HuH-7 (cell line): Measurements from ENCODE around the gene ARMC2.
"Not testable (repeated sequence)": the region's sequence is repeated elsewhere in the genome, so short reads cannot be mapped to it uniquely, and the experiment has no call there.

Experiments
- DNase-seq: peaks from one replicate; pipeline ENCODE4 v3.0.0; 2011; ENCODE audit warnings: low spot score

The ARMC2 gene, protein sequence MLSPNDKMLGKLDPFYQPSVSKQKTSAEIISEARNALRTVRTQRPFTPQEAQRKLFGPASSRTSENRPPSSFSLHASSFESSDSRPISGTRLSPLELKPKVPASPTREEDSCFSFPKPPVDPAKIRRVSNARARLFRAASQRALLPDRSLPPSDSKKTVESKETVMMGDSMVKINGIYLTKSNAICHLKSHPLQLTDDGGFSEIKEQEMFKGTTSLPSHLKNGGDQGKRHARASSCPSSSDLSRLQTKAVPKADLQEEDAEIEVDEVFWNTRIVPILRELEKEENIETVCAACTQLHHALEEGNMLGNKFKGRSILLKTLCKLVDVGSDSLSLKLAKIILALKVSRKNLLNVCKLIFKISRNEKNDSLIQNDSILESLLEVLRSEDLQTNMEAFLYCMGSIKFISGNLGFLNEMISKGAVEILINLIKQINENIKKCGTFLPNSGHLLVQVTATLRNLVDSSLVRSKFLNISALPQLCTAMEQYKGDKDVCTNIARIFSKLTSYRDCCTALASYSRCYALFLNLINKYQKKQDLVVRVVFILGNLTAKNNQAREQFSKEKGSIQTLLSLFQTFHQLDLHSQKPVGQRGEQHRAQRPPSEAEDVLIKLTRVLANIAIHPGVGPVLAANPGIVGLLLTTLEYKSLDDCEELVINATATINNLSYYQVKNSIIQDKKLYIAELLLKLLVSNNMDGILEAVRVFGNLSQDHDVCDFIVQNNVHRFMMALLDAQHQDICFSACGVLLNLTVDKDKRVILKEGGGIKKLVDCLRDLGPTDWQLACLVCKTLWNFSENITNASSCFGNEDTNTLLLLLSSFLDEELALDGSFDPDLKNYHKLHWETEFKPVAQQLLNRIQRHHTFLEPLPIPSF

DNA sequence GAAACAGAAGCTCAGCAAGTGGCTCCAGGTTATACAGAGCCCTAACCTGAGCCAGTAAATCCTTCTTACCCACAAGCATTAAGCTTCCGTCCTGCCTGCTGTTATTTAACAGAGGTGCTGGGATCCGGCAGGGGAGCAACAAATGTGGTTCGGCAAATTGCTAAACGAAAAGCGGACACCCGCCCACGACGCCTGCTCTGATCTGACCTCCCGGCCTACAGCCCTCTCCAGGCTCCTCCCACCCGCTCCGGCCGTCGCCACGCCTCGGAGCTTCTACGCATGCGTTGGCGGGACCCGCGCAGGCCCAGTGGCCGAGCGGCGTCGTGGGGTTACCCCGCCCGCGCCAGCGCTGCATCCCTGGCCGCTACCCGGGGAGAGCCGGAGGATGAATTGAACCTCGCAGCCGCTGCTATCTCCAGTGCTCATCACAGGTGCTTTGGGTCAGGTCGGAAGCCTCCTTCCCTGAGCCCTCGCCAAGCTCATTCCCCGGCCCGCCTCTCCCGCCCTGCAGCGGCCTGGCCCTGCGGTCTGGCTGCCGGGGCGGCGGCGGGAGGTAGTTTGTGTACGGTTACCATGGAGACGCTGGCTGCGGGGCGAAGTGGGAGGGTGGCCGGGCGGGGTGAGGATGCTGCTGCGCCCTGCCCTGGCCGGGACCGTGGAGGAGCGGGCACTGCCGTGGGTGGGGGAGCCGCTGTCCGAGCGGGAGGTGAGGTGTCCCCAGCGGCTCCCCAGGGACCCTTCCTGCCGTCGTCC, at the start of gene ARMC2:
Gene ARMC2 (plus strand): TSS at position 307 of the 753 bp plus-strand sequence. CDS start 5,846 bp downstream, outside the sequence.
- DNase-seq, result peak; percentile 96

DNA sequence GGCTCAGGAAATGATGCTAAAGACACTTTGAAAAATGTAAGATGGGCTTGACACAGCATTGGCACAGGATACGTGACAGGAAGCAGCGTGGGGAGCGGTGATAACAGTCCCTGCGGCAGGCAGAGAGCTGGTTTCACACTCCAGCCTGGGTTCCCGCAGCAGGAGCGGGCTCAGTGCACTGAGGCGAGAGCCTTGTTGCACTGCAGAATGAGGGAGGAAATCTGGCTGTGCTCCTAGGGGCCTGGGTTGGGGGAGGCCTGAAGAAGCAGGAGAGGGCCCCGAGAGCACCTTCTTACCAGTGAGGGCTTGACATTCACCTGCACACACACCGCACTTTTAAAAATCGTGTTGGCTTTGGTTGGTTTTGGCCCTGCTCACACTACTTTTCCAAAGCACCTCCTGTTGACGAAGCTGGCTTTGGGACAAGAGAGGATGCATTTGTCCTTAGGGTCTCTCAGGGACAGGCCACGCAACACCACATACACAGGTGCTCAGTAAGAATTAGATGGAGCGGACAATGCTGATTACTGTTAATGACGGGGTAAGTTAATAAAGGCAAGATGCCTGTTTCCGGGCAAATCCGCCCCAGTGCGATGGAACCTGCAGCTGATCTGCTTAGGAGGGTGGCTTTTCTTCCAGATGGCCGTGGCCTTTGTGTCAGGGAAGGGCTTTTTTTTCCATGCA, 49.4 kb upstream of the ARMC2 start:
- DNase-seq, result no peak

DNA sequence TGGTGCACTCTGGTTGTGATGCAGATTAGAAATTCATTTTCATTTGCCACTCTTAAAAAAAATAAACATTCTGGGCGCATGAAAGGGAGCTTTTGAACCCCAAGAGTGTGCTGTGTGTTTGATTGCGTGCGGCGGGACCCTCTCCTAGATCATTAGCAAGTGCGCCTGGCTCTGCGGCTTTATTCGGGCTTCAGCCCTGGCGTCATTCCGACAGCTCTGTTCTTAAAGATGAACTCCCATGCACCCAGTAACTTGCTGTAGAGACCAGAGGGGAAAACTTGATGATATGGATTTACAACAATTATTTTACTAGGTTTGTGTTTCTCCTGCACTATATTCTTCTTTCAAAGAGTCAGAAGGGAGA, 48.9 kb upstream of the ARMC2 start:
- no peak for DNase-seq

DNA sequence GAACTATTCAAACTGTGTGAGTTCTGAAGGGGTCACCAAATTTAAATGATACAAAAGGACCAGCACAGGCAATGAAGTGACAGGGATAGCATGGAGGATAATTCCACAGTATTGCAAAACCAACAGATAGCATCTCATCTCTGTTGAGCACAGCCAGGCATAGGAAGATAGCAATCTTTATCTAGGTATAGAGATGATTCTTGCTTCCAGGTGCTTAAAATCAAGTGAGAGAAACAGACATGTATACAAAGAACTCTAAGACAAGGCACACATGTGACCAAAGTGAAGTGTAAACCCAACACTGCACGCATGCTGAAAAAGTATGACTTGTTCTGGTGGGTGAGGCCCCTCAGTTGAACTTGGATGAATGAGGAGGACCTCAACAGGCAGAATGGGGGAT, 48.4 kb upstream of the ARMC2 start:
- no peak for DNase-seq

DNA sequence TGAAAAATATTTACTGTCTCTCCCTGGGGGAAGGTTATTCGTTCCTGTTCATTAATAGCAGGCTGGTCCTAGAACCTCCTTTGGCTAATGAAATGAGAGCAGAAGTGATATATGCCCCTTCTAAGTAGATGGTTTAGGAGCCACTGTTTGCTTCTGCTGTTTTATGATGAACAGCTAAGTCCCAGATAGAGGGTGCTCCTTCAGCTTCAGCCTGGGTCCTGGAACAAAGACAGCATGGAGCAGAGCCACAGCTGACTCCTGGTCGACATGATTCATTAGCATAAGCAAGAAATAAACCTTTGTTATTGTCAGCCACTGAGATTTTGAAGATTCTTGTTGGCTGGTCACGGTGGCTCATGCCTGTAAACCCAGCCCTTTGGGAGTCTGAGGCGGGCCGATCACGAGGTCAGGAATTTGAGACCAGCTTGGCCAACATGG, 47.8 kb upstream of the ARMC2 start:
- no peak for DNase-seq

DNA sequence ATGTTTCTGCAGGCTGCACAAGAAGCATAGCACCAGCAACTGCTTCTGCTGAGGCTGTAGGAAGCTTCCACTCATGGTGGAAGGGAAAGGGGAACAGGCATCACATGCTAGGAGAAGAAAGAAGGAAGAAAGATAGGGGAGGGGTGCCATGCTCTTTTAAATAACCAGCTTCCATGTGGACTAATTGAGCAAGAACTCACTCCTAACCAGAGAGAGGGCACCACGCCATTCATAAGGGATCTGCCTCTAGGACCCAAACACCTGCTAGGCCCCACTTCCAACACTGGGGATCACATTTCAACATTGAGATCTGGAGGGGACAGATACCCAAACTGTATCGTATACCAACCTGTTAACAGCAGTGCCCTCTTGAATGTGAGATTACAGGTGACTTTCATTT, 46.9 kb upstream of the ARMC2 start:
- no peak for DNase-seq

DNA sequence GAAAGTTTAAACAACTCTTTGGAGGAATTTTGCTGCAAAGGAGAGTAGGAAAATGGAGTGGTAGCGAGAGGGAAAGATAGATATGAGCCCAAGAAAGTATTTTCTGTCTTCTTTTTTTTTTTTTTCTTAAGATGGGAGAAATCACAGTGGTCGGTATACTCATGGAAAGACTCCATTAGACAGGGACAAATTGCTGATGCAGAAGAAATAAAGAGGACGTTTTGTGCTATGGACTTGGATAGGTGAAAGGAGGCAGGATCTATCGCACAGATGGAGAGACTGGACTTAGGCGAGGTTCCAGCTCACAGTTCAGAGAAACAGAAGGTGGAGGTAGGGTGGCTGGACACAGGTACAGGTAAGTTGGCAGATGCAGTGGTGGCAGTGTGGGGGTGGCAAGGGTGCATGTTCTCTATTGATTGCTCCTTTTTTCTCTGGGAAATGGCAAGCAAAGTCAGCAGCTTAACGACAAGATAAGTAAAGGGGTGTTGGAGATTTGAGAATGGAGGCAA, 44.2 kb upstream of the ARMC2 start:
- DNase-seq, result no peak

DNA sequence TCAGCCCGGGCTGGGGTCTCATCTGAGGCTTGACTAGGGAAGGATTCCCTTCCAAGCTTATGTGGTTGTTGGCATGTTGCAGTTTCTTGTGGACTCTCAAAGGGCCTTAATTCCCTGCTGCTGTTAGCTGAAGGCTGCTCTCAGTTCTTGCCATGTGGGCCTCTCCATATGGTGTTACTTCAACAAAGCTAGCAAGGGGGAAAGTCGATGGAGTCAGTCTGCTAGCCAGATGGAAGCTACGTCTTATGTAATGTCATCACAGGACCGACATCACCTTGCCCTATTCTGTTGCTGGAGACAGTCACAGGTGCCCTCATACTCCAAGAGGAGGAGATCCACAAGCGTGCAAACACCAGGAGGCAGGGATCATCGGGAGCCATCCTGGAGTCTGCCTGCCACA, 43.3 kb upstream of the ARMC2 start:
- DNase-seq, result no peak

DNA sequence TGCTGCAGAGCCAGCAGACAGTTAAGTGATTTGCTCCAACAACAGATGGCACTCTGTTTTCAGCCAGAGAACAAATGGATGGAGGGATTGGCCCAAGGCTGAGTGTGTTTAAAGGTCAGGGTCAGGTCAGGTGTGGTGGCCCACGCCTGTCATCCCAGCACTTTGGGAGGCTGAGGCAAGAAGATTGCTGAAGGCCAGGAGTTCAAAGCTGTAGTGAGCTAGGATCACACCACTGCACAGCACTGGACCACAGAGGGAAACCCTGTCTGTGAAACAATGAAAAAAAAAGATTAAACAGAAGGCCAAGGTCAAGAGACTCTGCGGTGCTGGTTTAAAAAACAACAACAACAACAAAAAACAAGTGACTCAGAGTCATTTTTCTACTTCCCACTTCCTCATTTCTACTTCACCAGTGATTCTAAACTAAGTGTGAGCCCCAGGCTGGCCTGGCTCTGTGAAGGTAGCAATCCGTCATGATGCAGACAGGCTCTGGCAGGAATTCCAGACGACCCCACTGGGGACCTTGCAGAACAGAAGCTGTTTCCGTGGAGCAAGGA, 42.5 kb upstream of the ARMC2 start:
- DNase-seq, result no peak

DNA sequence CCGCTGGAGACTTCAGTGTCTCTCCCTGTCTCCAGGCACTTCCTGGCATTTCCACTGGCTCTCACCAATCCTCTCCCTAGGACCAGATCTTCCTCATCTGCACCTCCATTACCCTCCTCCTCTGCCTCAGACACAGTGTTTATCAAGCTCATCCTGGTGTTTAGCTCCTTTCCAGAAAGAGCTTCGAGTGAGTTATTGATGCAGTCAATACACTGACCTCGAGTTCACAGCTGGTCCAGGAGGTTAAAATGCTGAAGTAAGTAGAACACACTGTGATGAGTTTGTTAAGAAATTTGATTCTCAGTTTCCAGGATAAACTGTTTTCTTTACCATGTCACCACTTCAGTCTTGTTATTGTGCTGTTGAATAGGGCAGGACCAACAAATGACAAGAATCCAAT, 42.1 kb upstream of the ARMC2 start:
- DNase-seq, result no peak

DNA sequence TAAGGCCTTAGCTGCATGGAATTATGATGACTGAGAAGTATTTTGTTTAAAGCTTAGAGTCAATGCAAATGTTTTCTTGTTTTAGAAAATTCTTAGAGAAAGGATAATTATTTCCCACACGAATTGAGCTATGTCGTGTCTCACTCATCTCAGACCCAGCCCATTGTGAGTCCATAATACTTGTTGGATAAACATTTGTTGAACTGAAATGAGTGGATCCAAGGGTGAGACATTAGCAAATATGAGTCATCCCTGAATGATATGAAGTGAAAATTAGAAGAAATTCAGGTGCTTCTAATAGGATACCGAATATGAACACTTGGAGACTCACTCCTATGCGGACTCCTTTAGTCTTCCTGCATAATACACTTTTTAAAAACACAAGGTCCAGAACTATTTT, 41.6 kb upstream of the ARMC2 start:
- DNase-seq, result no peak

DNA sequence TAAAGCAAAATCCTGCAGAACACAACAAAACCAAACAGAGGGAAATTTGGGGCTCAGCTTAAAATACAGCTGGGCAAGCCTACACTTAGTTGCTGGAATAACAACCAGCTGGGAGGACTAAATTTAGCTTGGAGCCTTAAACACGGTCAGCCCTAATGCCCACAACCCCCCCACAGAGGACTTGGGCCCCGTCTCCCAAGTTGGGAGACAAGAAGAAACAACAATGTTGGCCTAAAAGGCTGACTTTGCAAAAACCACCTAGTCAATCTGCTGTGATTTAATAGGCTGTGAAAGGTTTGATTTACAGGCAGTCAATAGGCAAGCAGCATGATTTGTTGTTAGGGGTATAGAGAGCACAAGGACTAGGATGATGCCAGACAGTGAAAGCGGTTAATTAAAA, 40.3 kb upstream of the ARMC2 start:
- DNase-seq, result no peak

DNA sequence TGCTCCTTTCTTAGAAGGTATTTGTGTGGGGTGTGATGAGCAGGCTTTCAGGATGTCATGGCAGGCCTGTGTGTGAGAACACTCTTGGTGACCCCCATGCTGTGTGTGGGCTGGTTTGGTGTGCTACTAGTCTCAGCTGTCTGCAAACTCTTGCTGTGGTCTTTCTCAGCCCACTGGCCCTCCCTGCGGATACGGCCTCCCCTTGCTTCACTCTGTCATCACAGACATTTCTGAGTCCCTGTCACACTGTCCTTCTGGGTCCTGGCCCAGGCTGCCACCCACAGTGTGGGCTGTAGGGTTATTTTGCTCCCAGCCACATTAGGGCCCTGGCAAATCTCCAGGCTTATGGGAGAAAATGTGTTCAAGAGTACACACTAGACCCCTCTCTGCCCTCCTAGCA, 39.0 kb upstream of the ARMC2 start:
- no peak for DNase-seq

DNA sequence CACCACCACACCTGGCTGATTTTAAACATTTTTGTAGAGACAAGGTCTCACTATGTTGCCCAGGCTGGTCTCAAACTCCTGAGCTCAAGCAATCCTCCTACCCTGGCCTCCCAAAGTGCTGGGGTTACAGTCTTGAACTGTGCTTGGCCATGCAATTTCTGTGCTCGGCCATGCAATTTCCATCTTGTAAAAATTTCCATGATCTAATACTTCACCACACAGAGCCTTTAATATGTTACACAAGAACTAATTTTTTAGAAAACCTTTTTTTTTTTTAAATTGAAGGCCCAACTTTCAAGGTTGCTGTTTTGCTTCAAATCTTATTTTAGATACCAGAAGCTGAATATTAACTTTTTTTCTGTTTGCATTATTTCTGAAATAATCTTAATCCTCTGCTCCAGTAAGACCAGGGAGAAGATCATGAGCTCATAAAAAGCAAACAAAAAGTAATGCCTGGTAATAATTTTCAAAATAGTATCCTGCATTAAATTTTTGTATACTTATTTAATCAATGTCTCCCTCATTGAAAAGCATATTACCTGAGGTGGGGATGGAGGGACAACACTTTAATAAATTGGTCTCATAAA, 38.1 kb upstream of the ARMC2 start:
- no peak for DNase-seq

DNA sequence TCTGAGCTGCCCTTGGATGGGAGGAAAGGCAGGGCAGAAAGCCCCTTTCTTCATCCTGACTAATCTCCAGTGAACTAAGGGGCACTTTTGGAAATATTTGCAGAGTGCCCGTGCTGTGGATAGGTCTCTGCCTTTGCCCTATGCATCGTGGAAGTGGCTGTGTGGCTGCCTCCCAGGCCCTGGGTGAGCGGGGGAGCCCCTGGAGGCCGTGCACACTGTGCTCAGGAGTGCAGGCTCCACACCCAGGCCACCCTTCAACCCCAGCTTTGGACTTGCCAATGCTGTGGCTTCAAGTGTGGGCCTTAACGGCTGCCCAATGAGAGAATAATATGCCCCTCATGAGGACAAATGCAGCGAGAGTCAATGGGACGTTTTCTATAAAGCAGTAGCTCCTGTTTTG, 36.7 kb upstream of the ARMC2 start:
- DNase-seq, result no peak

DNA sequence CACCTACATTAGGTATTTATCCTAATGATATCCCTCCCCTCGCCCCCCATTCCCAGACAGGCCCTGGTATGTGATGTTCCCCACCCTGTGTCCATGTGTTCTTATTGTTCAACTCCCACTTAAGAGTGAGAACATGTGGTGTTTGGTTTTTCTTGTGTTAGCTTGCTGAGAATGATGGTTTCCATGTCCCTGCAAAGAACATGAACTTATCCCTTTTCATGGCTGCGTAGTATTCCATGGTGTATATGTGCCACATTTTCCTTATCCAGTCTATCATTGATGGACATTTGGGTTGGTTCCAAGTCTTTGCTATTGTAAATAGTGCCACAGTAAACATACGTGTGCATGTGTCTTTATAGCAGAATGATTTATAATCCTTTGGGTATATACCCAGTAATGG, 35.0 kb upstream of the ARMC2 start:
- not testable (repeated sequence) for DNase-seq

DNA sequence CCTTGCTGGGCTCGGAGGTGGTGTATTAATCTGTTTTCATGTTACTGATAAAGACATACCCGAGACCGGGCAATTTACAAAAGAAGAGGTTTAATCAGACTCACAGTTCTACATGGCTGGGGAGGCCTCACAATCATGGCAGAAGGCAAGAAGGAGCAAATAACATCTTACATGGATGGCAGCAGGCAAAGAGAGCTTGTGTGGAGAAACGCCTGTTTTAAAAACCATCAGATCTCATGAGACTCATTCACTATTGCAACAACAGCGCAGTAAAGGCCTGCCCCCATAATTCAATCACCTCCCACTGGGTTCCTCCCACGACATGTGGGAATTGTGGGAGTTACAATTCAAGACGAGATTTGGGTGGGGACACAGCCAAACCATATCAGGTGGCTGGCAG, 30.9 kb upstream of the ARMC2 start:
- DNase-seq, result not testable (repeated sequence)

DNA sequence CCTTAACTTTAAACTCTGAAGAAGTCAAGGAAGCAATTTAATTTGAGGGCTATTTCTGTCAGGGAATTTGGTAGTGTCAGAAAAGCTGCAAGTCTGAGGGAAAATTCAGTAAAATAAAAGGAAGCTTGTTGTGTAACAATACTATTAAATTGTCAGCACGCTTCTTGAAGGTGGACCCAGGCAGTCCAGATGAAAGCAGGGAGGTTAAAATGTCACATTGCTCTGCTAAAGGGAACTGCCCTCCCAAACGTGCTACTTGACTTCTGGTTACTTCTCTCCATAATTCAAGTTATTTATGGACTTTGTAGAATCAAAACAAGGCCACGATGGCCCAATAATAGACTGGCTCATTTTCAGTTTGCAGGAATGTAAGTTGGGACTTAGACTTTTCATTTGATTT, 28.2 kb upstream of the ARMC2 start:
- no peak for DNase-seq

DNA sequence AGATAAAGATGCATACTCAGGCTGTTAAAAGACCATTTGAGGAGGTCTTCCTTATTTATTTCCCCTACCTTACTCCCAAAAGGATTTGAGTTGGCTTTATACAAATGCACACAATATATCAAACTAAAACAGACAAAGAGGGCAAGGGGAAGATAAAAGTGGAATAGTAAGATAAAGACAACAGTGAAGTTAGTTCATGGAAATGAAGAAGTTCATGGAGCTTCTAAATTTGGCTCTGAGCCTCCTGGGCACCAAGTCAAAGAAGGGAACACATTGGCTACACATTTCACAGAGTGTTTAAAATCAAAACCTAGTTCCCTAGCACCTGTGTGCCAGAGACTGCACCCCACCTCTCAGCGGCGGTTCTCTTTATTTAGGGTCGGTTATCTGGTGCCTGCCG, 25.8 kb upstream of the ARMC2 start:
- no peak for DNase-seq

DNA sequence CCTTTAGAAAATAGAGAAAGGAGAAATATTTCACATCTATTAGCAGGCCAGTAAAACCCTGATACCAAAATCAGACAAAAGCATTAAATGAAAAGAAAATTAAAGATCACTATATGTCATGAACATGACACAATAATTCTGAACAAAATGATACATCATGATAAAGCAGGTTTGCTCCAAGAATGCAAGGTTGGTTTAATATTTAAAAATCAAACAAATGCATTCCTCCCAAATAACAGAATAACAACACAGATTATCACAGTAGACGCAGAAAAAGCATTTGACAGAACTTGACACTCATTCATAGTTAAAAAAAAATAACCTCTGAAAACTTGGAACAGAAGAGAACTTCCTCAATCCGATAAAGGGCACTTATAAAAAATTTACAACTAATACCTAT, 22.9 kb upstream of the ARMC2 start:
- DNase-seq, result no peak

DNA sequence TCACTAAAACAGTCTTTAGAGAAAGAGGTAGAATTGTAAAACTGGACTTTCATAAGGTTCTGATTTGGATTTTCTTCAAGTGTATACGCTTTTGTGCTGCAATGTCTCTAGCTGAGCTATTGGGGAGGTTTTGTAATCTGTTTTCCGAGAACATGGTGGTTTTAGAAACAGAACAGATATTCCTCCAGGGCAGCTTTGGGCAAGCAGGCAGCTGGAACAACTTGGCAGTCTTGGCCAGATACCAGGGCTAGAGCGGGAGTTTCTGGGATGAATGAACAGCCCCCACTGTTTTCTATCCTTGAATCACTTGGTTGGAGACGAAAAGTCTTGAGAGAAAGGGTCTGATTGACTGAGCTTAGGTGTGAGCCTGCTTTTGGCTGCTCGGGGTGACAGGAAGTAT, 17.1 kb upstream of the ARMC2 start:
- DNase-seq, result no peak
